HG03108 (cell line): ENCODE results near the gene USH1G.
"Not testable (repeated sequence)": the region's sequence is repeated elsewhere in the genome, so short reads cannot be mapped to it uniquely, and the experiment has no call there.

Experiments
- ATAC-seq: cut with Tn5 transposase; IDR thresholded peaks from one replicate; pipeline ENCODE4 v1.9.1; 2021; ENCODE audit warnings: moderate library complexity; ENCODE audit not compliant: unreplicated experiment

USH1G gene

DNA sequence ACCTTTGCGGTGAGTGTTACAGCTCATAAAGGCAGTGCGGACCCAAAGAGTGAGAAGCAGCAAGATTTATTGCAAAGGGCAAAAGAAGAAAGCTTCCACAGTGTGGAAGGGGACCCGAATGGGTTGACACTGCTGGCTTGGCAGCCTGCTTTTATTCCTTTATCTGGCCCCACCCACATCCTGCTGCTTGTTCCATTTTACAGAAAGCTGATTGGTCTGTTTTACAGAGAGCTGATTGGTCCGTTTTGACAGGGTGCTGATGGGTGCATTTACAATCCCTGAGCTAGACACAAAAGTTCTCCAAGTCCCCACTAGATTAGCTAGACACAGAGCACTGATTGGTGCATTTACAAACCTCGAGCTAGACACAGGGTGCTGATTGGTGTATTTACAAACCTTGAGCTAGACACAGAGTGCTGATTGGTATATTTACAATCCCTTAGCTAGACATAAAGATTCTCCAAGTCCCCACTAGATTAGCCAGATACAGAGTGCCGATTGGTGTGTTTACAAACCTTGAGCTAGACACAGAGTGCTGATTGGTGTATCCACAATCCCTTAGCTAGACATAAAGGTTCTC, 16.8 kb downstream of the USH1G start:
- ATAC-seq, result not testable (repeated sequence)

DNA sequence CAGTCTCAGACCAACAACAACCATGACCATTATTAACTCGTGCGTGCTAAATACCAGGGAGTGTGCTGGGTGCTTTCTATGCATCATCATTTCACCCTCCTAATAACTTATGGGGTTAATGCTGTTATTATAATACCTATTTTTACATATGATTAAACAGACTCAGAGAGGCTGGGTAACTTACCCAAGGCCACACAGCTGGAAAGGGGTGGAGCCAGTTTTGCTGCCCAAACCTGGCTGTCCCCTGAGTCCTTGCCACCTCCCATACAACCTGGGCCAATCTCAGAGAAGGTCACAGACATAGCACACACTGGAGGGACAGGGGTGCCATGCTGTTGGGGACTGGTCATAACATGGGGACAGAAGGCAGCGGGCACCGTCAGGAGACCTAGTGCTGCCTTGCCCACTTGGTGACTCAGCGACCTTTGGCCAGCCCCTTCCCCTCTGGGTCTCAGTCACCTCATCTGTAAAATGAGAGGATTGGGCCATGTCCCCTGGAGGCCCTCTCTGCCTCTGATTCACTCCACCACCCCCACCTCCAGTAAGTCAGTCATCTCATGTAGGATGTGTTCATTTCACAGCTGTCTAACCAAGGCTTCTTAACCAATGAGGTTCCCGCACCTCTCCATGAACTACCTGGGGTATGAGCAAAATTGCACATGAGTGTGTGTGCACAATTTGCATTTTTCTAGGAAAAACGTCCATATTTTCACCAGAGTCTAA, 18.2 kb downstream of the USH1G start:
- no peak for ATAC-seq

DNA sequence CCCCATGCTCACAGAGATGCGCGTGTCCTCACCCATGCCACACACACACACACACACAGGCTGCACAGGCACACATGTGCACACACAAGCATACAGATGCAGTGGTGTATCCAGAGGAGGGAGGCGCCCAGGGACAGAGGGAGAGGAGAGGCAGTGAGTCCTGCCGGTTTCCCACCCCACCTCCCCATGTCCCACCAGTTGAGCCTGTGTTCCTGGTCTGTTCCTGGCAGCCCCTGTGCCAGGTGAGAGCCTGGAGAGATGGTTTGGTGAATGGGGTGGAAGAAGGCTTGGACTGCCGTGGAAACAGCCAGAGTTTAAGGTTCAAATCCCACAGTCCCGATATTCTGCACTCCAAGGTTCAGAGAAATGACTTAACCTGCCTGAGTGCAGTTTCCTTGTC, 19.4 kb downstream of the USH1G start:
- no peak for ATAC-seq

DNA sequence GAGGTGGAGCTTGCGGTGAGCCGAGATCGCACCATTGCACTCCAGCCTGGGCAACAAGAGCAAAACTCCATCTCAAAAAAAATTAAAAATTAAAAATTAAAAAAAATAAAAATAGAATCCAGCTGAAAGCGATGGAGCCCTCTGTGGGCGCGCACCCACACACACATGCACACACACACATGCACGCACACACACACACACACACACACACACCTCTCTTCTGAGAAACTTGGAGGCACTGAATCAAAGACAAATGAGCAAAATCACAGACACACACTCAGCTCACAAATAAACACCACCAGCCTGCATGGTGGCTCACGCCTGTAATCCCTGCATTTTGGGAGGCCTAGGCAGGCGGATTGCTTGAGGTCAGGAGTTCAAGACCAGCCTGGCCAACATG, 20.0 kb downstream of the USH1G start:
- no peak for ATAC-seq

DNA sequence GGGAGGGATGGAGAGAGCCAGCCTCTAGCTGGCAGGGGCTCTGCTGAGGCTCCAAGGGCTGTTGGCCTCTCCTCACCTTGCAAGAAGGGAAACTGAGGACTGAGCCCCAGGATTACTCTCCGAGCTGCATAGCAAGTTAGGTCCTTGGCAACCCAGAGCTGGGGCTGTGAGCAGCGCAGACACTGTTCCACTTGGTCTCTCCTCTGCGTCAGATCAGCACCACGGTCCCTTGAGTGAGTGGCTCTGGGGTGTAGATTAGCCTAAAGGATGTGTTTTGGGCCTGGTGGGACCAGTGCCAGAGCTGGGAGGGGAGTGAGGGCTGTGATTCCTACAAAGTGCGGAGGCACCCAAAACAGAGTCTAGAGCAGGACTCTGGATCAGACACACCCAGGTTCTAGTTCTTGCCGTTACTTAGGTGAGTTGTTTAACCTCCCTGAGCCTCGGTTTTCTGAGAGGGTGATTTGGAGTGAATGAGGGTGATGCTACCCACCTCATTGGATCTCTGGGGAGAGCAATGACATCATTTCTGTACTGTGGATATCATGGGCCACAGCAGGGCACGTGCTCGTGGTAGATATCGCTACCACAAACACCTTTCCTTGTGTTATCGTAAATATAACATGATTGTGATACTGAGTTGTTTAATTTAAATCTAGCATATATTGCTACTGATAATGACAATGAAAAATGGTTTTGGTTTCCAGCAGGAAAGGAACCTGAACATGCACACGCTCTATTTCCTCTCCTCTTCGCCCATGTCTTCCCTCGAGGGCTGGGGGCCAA, 21.5 kb downstream of the USH1G start:
- ATAC-seq, result no peak

DNA sequence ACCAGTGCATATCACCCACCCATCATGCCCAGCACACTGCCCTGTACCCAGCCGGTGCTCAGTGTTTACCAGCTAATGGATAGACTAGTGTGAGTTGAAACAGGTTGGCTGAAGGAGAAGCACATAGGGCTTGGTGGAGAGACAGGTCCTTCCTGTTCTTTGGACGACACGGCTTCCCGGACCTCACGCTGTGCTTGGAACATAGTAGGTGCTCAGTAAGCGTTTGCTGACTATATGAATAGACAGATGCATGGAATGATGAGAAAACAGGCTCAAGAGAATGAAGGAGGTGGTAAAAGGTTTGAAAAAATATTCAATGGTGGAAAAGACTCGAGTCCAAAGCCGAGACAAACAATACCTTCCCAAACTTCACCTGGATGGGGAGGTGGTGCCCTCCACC, 22.8 kb downstream of the USH1G start:
- ATAC-seq, result no peak

DNA sequence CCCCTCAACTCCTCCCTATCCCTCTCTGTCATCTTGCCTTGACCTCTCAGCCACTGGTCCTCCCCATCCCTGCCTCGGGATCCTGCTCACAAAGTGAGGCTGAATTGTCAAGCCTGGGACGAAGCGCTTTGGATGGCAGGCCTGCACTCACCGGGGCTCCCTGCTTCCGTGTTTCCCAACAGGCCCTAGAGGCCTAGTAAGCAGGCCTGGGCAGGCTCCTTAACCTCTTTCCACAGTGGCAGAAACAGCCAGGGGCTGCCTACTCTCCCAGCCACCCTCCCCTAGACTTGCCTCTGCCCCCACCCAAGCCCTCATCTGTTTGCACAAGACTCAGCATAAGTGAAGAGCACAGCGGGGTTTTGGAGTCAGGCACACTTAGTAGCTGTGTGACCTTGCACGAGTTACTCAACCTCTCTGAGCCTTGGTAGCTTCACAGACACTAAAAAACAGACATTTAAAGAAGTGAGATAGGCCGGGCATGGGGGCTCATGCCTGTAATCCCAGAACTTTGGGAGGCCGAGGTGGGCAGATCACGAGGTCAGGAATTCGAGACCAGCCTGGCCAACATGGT, 24.6 kb downstream of the USH1G start:
- ATAC-seq, result no peak

DNA sequence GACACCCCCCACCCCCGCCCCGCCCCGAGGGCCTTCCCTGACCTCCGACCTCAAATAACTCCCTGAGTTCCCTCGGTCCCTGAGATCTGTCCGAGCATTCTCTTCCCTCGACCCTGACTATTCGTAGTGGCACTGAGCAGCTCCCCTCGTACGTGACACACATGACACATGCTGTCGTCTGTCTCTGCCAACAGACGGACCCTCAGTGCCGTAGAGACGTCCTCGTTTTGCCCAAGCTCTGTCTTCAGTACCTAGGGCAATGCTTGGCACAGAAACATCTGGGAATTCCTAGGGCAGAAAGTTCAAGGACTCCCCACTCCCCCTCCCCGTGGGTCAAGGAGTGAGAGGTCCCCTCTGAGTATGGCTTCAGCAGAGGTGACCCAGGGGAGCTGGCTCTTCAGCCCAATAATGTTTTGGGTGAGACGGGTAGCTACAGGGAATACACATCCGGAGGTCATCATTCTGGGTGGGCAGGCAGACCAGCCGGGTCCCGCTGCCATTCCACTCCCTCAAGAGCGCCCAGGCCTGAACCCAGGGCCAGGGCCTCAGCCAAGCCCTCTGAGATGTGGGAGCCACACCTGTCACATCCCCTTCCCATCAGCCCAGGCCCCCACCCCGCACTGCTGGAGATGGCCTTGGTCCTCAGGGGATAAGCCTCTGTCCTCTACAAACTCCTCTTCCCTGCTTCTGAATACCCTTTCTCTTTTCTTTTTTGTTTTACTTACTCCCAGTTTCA, 29.0 kb downstream of the USH1G start:
- ATAC-seq, result no peak

DNA sequence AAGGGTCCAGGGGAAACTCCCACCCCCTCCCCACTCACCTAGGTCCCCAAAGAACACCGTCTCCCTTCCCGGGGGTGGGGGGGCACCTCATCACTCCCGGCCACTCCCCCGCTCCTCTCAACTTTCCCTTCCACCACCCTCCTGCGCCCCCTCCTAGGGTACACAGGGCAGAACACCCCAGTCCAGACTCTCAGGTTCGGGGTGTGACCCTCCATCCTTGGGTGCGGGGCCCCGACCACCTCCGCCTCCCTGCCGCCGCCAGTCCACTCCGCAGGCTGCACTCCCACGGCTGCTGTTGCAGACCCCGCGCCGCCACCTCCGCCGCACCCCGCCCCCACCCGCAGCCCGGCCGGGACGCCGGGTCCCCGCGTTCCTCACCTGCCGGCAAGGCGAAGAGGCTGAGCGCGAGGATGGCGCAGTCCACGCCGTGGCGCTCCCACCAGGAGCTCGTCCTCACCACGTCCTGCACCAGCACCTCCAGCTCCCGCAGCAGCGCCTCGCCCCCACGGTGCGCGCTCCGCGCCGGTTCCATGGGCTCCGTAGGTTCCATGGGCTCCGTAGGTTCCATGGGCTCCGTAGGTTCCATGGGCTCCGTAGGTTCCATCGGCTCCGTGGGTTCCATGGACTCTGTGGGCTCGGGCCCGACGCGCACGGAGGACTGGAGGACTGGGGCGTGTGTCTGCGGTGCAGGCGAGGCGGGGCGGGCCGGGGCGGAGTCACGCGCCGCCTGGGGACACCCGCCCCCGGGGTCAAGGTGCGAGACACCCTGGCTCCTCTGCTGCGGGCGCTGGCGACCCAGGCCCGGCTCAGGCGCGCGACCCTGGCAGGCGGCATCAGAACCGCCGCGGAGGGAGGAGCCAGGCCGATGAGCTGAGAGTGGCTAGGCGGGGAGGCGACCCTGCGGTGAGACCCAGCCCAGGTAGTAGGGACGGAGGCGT, 29.8 kb downstream of the USH1G start, which contains the start of gene FADS6:
TSS of gene FADS6 (minus strand) at position 660 of the 938 bp plus-strand sequence. CDS start at position 622, 38 bp downstream.
- ATAC-seq, result no peak

DNA sequence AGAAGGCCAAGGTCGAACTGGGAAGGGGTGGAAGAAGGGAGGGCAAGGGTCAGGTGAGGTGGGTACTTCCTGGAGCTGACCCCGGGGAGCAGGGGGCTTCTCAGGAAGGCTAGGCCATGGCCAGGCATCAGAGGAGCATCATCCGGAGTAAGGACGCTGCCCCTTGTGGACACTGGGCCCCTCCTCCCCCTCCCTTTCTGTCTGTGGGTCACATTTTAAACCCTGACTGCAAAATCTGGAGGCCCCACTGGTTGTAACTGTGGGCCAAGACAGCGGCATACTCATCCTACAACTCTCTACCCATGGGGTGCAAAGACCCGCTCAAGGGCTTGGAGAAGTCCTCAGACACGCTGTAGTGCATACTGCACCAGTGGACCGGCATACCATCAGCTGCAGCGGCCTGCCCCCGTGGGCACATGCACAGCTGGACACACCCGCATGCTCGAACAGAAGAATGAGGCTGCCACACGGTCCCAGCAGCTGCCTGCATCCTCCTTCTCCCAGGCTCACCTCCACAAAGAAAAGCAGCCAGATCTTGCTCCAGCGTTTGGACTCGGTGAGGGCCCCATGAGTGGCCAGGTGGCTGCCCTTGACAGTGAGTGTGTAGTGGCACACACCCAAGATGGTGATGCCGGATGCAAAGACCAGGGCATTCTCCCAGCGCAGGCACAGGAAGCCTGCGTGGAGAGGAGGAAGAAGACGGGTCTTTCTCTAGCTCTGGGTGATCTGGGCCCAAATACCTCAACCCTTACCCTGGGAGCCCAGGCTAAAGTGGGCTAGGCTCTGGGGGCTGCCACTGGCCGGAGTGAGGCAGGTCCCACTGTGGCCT, 30.8 kb downstream of the USH1G start:
- ATAC-seq, result no peak

DNA sequence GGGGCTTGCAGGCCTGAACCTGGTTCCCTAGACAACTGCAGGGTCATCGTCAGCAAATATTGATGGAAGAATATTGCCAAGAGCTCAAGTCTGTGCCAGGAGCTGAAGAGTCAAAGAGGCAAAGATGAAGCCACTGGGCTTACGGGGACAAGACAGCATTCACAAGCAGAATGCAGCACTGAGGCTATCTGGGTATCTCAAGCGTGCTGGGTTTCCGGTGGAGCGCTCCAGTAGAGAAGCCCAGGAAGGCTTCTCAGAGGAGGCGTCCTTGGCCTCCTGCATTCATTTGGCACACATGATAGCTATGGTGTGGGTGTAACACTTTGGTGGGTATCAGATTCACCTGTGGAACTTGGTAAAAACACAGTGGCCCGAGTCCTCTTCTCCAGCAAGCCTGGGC, 32.5 kb downstream of the USH1G start:
- ATAC-seq, result no peak

DNA sequence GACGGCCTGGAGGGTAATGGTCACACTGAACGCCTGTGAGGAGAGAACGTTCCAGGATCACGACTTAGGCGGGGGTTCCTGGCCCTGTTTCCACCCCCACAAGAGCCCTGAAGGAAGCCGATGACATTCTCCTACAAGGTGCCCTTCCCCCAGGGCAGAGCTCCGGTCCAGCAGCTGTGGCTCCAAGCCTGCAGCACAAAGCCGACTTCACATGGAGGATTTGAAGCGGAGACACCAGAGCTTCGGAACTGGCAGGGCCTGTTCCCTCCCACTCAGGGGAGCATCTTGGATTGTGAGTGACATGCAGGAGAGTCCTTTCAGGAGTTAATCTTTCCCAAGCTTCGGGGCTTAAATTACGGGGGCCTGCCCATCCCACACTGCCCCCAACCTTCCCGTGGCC, 34.6 kb downstream of the USH1G start:
- no peak for ATAC-seq

DNA sequence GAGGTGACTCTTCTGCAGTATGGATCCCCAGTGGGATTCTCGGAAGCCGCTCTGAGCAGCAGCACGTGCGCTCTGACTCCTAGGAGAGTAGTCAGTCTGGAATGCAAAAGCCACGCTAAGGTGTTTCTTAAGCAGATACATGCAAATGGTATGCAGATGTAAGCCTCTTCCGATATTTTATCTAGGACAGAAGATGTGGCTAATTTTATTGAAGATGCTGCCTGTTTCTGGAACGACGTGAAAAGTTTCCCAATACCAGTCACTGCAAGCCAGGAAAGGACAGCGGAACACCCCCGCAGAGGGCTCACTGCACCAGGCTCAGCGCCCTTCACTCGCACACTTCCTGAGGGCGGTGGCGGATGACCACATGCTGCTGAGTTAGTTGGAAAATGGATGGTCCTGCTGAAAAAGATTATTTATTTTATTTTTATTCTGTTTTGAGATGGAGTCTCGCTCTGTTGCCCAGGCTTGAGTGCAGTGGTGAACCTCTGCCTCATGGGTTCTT, 39.8 kb downstream of the USH1G start:
- no peak for ATAC-seq

DNA sequence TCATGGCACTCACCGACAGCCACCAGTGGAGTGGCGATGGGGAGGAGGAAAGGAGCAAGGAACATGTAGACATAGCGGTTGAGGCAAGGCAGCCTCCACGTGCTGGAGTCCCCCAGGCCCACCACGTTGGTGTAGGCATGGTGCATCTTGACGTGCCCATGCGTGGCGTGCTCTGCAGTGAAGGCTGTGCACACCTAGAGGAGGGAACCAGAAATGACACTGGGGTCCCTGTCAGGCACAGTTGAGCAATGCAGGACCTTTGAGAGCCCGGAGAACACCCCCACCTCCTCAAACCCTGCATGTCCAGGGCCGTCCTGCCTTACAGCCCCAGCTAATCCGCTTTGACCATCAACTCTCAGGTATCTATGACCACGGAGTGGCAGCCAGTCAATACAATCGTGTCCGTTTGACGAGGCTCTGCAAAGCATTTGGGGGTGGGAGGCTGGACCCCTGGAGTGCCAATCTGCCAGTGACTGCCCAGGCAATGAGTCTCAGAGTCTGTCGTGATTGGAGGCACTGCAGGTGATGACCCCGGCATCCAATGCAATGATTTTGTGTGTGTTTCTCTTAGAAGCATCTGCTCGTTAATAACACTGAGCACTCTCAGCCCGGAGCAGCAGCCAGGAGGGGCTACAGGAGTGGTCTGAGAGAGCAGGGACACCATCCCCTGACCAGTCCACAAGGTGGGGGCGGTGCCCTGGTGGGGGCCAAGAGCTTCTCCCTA, 40.4 kb downstream of the USH1G start:
- no peak for ATAC-seq

DNA sequence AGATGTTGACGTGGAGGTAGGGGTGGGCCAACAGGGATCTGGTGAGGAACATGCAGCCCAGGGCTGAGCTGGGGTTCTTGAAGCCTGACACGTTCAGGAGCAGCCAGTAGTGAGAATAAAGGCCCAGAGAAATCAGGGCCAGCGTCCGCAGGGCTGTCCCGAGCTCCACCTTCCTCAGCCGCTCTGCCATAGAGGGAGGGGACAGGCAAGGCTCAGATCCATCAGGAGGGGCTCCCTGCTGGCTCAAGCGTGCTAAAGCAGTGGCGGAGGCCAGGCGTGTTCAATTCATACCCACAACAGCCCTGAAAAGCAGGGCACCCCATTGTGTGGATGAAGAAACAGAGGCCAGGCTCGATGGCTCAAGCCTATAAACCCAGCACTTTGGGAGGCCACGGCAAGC, 42.0 kb downstream of the USH1G start:
- no peak for ATAC-seq

DNA sequence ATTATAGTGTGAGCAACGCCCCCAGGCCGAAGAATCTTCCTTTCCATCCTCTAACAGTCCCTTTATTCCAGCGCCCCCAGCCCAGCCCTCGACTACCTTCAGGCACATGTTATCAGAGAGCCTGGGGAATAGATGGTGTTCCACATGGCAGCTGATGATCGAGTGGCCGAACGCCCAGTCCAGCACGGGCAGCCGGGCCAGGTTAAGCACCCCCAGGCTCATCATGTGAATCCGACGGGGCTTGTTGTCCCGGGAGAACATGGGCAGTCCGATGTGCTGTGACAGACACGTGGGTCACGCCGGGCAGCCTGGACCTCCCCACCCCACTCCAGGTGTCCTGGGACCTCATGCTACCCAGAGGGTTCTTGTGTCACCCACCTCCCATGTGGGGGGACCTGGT, 43.7 kb downstream of the USH1G start:
- ATAC-seq, result no peak

DNA sequence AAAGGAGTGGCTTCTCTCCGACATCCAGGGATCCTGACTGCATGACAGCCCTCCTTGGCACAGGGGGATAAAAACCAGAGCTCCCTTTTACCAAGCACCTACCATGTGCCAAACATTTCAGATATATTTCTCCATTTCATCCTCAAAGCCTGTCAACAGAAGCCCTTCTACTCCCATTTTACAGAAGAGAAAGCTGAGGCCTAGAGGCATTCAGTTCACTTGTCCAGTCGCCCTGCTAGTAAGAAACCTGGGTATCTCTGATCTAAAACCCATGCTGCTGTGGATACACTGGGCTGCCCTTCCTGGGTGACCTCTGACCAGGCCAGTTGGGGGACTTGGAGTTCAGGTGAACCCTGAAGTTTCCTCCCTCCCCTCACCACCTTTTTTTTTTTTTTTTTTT, 44.4 kb downstream of the USH1G start:
- ATAC-seq, result no peak
